SK-N-SH (cell line): ENCODE data around the gene GVQW3. TPM values are rescaled to one million over a fixed set of nuclear protein-coding genes. Genes with fewer than 3 reads are reported as not detected.

Experiments
- CTCF ChIA-PET: fragments of 300-600, 350-600 bp; formaldehyde crosslinking; extraction: SDS; loops from one replicate; lab custom pipeline; 2021; lab: Yijun Ruan, JAX
- POLR2A ChIA-PET: fragments of 350-600 bp; sonication (Branson Sonifier 250); formaldehyde crosslinking; extraction: SDS; loops from one replicate; lab custom pipeline; 2020; ENCODE audit warnings: antibody characterized with exemption, inconsistent platforms; lab: Yijun Ruan, JAX
- DNase-seq: peaks from one replicate; pipeline ENCODE4 v3.0.0; 2012
- H2AFZ ChIP-seq: fragments of 200-600 bp; sonication (generic); 2 replicates; pipeline ENCODE4 v1.8.1; 2016; ENCODE audit warnings: antibody characterized with exemption, mild to moderate bottlenecking, low read depth
- H3F3A ChIP-seq: fragments of 200-600 bp; sonication (generic); replicated peaks from 2 replicates; pipeline ENCODE3; 2016; ENCODE audit warnings: antibody characterized with exemption, mild to moderate bottlenecking; ENCODE audit not compliant: insufficient read depth
- H3K27ac ChIP-seq, 2 experiments: fragments of 200-500 bp in 1 of 2; fragments of 200-600 bp in 1 of 2; sonication (Bioruptor generic) in 1 of 2; sonication (generic), shearing (Covaris generic) in 1 of 2; 2 replicates each; pipeline versions ENCODE4 v1.5.1 to v1.6.1; 2014 to 2016; ENCODE audit warnings: low read depth in 2 of 2, inconsistent platforms in 1 of 2, low read length in 1 of 2, mild to moderate bottlenecking in 1 of 2, mixed read lengths in 1 of 2
- H3K27me3 ChIP-seq: fragments of 200-600 bp; sonication (generic), shearing (Covaris generic); 2 replicates; pipeline ENCODE4 v1.6.1; 2016; ENCODE audit warnings: mixed run types; ENCODE audit not compliant: insufficient read depth
- H3K36me3 ChIP-seq, 2 experiments: fragments of 200-500 bp in 1 of 2; fragments of 200-600 bp in 1 of 2; sonication (Bioruptor generic) in 1 of 2; sonication (generic) in 1 of 2; replicated peaks in 1 of 2; 2 replicates each; pipeline versions ENCODE3 to v1.5.1; 2014 to 2016; ENCODE audit warnings: low read length in 1 of 2, mild to moderate bottlenecking in 1 of 2; ENCODE audit not compliant: insufficient read depth in 2 of 2, control insufficient read depth in 1 of 2
- H3K4me1 ChIP-seq, 2 experiments: fragments of 200-500 bp in 1 of 2; fragments of 200-600 bp in 1 of 2; sonication (Bioruptor generic) in 1 of 2; sonication (generic), shearing (Covaris generic) in 1 of 2; 2 replicates each; pipeline versions ENCODE4 v1.5.1 to v1.6.1; 2014 to 2016; ENCODE audit warnings: low read depth in 1 of 2, low read length in 1 of 2, mixed run types in 1 of 2; ENCODE audit not compliant: insufficient read depth in 2 of 2, control insufficient read depth in 1 of 2
- H3K4me2 ChIP-seq: fragments of 200-600 bp; sonication (generic), shearing (Covaris generic); 2 replicates; pipeline ENCODE4 v1.6.1; 2017; ENCODE audit warnings: mixed run types
- H3K4me3 ChIP-seq, 2 experiments: fragments of 200-500 bp in 1 of 2; fragments of 200-600 bp in 1 of 2; sonication (Bioruptor generic) in 1 of 2; sonication (generic), shearing (Covaris generic) in 1 of 2; 2 replicates each; pipeline versions ENCODE4 v1.5.1 to v1.8.1; 2014 to 2016; ENCODE audit warnings: low read depth in 2 of 2, inconsistent platforms in 1 of 2, low read length in 1 of 2, mild to moderate bottlenecking in 1 of 2, mixed read lengths in 1 of 2, moderate library complexity in 1 of 2
- H3K79me2 ChIP-seq: fragments of 200-600 bp; sonication (generic); 2 replicates; pipeline ENCODE4 v1.8.1; 2017; ENCODE audit warnings: mild to moderate bottlenecking; ENCODE audit not compliant: insufficient read depth
- H3K9ac ChIP-seq: fragments of 200-600 bp; sonication (generic); 2 replicates; pipeline ENCODE4 v1.6.1; 2017; ENCODE audit warnings: mixed run types
- H3K9me2 ChIP-seq: fragments of 200-600 bp; sonication (generic); 2 replicates; pipeline ENCODE4 v1.6.1; 2017; ENCODE audit warnings: mixed run types
- H3K9me3 ChIP-seq: fragments of 200-600 bp; sonication (generic); 2 replicates; pipeline ENCODE4 v1.6.1; 2017; ENCODE audit warnings: mixed run types, mild to moderate bottlenecking, moderate library complexity
- H4K20me1 ChIP-seq: fragments of 200-600 bp; sonication (generic); 2 replicates; pipeline ENCODE4 v1.6.1; 2017; ENCODE audit warnings: mild to moderate bottlenecking, mixed run types; ENCODE audit not compliant: insufficient read depth
- EZH2phosphoT487 ChIP-seq: fragments of 200-600 bp; sonication (generic); IDR thresholded peaks from 2 replicates; pipeline ENCODE4 v1.6.1; 2017; ENCODE audit warnings: low read depth, mixed run types, mild to moderate bottlenecking, antibody characterized with exemption, moderate library complexity, borderline replicate concordance
- FOXJ3 ChIP-seq: sonication (generic); formaldehyde crosslinking; IDR thresholded peaks from 2 replicates; pipeline ENCODE4 v1.5.1; 2020; ENCODE audit warnings: mild to moderate bottlenecking, missing genetic modification reagents
- FOXM1 ChIP-seq: IDR thresholded peaks from 2 replicates; pipeline ENCODE4 v1.4.0; 2012; ENCODE audit warnings: low read depth, mild to moderate bottlenecking
- GABPA ChIP-seq: IDR thresholded peaks from 2 replicates; pipeline ENCODE4 v1.4.0; 2012; ENCODE audit warnings: low read depth, mild to moderate bottlenecking
- MEF2A ChIP-seq: IDR thresholded peaks from 2 replicates; pipeline ENCODE4 v1.4.0; 2012; ENCODE audit warnings: low read depth, borderline replicate concordance
- MXI1 ChIP-seq: IDR thresholded peaks from 2 replicates; pipeline ENCODE4 v1.6.1; 2012; ENCODE audit warnings: mild to moderate bottlenecking, low read depth, low read length, improper control_type of control experiment
- NRF1 ChIP-seq: IDR thresholded peaks from 2 replicates; pipeline ENCODE4 v1.6.1; 2012; ENCODE audit warnings: low read depth, mild to moderate bottlenecking, low read length
- RFX5 ChIP-seq: IDR thresholded peaks from 2 replicates; pipeline ENCODE4 v1.6.1; 2012; ENCODE audit warnings: mild to moderate bottlenecking, improper control_type of control experiment, low read length
- RXRA ChIP-seq: IDR thresholded peaks from 2 replicates; pipeline ENCODE4 v1.4.0; 2012; ENCODE audit warnings: low read depth, mild to moderate bottlenecking, borderline replicate concordance
- SMC3 ChIP-seq: IDR thresholded peaks from 2 replicates; pipeline ENCODE4 v1.6.1; 2012; ENCODE audit warnings: low read depth, low read length, improper control_type of control experiment
- TAF1 ChIP-seq: IDR thresholded peaks from 2 replicates; pipeline ENCODE4 v1.6.1; 2012; ENCODE audit warnings: low read depth, mild to moderate bottlenecking, low read length, moderate library complexity, borderline replicate concordance
- YY1 ChIP-seq: IDR thresholded peaks from 2 replicates; pipeline ENCODE4 v1.4.0; 2012; ENCODE audit warnings: low read depth, mild to moderate bottlenecking
- WGBS: methylation state at CpG from one replicate; pipeline ENCODE4 v1.1.6; 2017; ENCODE audit warnings: low lambda C conversion rate; 5-methylcytosine and 5-hydroxymethylcytosine counted together
- polyA plus RNA-seq, 3 experiments: library from polyadenylated mRNA; depleted of rRNA; stranded (reverse); fragments of >200 nt; gene quantifications; 2 replicates each; pipeline ENCODE4 v1.2.3, GENCODE V29; 2012
- TF ChIP-seq, protein P1 (sequence below): fragments of 150-350 bp; IDR thresholded peaks from 2 replicates; pipeline ENCODE4 v1.6.1; 2016; ENCODE audit warnings: mild to moderate bottlenecking, low read depth, low read length
- TF ChIP-seq, protein P2 (sequence below): IDR thresholded peaks from 2 replicates; pipeline ENCODE4 v1.6.1; 2012; ENCODE audit warnings: mild to moderate bottlenecking, low read depth, low read length, moderate library complexity
- TF ChIP-seq, protein P3 (sequence below): fragments of 200-600 bp; sonication (generic); IDR thresholded peaks from 2 replicates; pipeline ENCODE4 v1.6.1; 2017; ENCODE audit warnings: antibody characterized with exemption, mild to moderate bottlenecking, moderate library complexity
- TF ChIP-seq, protein P4 (sequence below): IDR thresholded peaks from 2 replicates; pipeline ENCODE4 v1.4.0; 2012; ENCODE audit warnings: low read depth
- TF ChIP-seq, protein P5 (sequence below): IDR thresholded peaks from 2 replicates; pipeline ENCODE4 v1.4.0; 2012; ENCODE audit warnings: low read depth, borderline replicate concordance

The GVQW3 gene
- polyA plus RNA-seq, 1 of the 3 experiments (the other 2 are of a cell fraction), result 2.3 TPM

DNA sequence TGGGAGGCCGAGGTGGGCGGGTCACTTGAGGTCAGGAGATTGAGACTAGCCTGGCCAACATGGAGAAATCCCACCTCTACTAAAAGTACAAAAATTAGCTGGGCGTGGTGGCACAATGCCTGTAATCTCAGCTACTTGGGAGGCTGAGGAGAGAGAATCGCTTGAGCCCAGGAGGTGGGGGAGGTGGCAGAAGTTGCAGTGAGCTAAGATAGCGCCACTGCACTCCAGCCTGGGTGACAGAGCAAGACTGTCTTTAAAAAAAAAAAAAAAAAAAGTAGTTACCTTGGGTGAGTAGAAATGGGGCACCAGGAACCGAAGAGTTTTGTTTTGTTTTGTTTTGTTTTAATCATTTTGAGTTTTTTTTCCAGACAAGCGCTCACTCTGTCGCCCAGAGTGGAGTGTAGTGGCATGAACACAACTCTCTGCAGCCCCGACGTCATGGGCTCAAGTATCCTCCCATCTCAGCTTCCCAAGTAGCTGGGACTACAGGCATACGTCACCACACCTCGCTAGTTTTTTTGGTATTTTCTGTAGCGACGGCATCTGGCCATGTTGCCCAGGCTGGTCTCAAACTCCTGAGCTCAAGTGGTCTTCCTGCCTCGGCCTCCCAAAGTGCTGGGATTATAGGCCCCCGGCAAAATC, 16.0 kb upstream of the GVQW3 start:
- peaks cover 75% of the 10 kb centered on the region for H3K79me2 ChIP-seq
- TF ChIP-seq FOXJ3 (CRISPR knock-in tag) (no peak), FOXM1 (no peak), RXRA (no peak)
- H3K9ac ChIP-seq, result no peak overlapping the region
- no peak overlapping the region for H3K27ac ChIP-seq
- H2AFZ ChIP-seq, result no peak overlapping the region
- WGBS, result 94% methylated on average over 16 of the region's 16 CpGs
- H3K27me3 ChIP-seq, result no peaks in the 10 kb centered on the region
- no peak overlapping the region for H3K4me2 ChIP-seq
- no peak overlapping the region for H3K4me3 ChIP-seq
- no peaks in the 10 kb centered on the region for H3K9me3 ChIP-seq
- POLR2A ChIA-PET, result no interaction called here
- peaks cover 25% of the 10 kb centered on the region for H4K20me1 ChIP-seq
- no peak for DNase-seq
- peaks cover 0 to 4% of the 10 kb centered on the region in 2 experiments; a peak in 3 of 4 replicates for H3K4me1 ChIP-seq
- peaks cover 7 to 23% of the 10 kb centered on the region in 2 experiments for H3K36me3 ChIP-seq
- CTCF ChIA-PET, result interaction anchor here (1.1 kb wide), 1 partner anchor 16 kb away, joined by 3 read pairs; no protein-coding TSS in a partner anchor
- H3F3A ChIP-seq, result no peaks in the 10 kb centered on the region
- H3K9me2 ChIP-seq, result no peaks in the 10 kb centered on the region

DNA sequence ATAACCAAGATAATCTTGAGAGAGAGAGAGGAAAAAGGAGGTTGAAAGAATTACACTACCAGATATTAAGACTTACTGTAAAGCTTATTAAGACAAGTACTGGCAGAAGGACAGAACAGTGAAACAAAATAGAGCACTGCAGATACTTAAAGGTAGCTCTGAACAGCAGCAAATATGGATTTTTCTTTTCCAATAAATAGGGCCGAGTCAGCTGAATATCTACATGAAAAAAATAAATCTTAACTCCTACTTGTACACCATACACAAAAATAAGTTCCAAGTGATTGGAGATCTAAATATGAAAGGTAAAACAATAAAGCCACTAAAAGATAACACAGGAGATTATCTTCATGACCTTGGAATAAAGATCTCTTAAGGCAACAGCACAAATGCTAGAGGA, 12.6 kb upstream of the GVQW3 start:
- H4K20me1 ChIP-seq, result peaks cover 46% of the 10 kb centered on the region
- POLR2A ChIA-PET, result no interaction called here

More for the DNA sequence above, 12.6 kb upstream of the GVQW3 start:
- no peak for DNase-seq
- Histone ChIP-seq H3K4me1 (peaks cover 0 to 12% of the 10 kb centered on the region in 2 experiments; a peak in 3 of 4 replicates), H2AFZ (no peak overlapping the region), H3K27me3 (no peaks in the 10 kb centered on the region), H3K9ac (no peak overlapping the region), H3K36me3 (peaks cover 0 to 11% of the 10 kb centered on the region in 2 experiments), H3K4me2 (no peak overlapping the region), H3K9me2 (no peaks in the 10 kb centered on the region), H3K4me3 (no peak overlapping the region), H3F3A (peaks cover 10% of the 10 kb centered on the region), H3K79me2 (peaks cover 94% of the 10 kb centered on the region), H3K27ac (no peak overlapping the region), H3K9me3 (no peaks in the 10 kb centered on the region)
- 85% methylated on average over 1 of the region's 1 CpG for WGBS
- CTCF ChIA-PET, result interaction anchor here (1.4 kb wide), 1 partner anchor 21 kb away, joined by 3 read pairs; no protein-coding TSS in a partner anchor
- TF ChIP-seq, protein P1, sequence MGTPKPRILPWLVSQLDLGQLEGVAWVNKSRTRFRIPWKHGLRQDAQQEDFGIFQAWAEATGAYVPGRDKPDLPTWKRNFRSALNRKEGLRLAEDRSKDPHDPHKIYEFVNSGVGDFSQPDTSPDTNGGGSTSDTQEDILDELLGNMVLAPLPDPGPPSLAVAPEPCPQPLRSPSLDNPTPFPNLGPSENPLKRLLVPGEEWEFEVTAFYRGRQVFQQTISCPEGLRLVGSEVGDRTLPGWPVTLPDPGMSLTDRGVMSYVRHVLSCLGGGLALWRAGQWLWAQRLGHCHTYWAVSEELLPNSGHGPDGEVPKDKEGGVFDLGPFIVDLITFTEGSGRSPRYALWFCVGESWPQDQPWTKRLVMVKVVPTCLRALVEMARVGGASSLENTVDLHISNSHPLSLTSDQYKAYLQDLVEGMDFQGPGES, result no peak
- TF ChIP-seq, protein P2, sequence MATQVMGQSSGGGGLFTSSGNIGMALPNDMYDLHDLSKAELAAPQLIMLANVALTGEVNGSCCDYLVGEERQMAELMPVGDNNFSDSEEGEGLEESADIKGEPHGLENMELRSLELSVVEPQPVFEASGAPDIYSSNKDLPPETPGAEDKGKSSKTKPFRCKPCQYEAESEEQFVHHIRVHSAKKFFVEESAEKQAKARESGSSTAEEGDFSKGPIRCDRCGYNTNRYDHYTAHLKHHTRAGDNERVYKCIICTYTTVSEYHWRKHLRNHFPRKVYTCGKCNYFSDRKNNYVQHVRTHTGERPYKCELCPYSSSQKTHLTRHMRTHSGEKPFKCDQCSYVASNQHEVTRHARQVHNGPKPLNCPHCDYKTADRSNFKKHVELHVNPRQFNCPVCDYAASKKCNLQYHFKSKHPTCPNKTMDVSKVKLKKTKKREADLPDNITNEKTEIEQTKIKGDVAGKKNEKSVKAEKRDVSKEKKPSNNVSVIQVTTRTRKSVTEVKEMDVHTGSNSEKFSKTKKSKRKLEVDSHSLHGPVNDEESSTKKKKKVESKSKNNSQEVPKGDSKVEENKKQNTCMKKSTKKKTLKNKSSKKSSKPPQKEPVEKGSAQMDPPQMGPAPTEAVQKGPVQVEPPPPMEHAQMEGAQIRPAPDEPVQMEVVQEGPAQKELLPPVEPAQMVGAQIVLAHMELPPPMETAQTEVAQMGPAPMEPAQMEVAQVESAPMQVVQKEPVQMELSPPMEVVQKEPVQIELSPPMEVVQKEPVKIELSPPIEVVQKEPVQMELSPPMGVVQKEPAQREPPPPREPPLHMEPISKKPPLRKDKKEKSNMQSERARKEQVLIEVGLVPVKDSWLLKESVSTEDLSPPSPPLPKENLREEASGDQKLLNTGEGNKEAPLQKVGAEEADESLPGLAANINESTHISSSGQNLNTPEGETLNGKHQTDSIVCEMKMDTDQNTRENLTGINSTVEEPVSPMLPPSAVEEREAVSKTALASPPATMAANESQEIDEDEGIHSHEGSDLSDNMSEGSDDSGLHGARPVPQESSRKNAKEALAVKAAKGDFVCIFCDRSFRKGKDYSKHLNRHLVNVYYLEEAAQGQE, result no peak
- no peak for TF ChIP-seq RFX5
- TF ChIP-seq, protein P3, sequence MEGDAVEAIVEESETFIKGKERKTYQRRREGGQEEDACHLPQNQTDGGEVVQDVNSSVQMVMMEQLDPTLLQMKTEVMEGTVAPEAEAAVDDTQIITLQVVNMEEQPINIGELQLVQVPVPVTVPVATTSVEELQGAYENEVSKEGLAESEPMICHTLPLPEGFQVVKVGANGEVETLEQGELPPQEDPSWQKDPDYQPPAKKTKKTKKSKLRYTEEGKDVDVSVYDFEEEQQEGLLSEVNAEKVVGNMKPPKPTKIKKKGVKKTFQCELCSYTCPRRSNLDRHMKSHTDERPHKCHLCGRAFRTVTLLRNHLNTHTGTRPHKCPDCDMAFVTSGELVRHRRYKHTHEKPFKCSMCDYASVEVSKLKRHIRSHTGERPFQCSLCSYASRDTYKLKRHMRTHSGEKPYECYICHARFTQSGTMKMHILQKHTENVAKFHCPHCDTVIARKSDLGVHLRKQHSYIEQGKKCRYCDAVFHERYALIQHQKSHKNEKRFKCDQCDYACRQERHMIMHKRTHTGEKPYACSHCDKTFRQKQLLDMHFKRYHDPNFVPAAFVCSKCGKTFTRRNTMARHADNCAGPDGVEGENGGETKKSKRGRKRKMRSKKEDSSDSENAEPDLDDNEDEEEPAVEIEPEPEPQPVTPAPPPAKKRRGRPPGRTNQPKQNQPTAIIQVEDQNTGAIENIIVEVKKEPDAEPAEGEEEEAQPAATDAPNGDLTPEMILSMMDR, result no peak
- TF ChIP-seq NRF1, result no peak
- TF ChIP-seq GABPA, result no peak
- TF ChIP-seq YY1, result no peak
- TF ChIP-seq TAF1, result no peak
- TF ChIP-seq SMC3, result no peak
- TF ChIP-seq EZH2phosphoT487, result no peak
- no peak for TF ChIP-seq MEF2A
- TF ChIP-seq MXI1, result no peak
- TF ChIP-seq, protein P4, sequence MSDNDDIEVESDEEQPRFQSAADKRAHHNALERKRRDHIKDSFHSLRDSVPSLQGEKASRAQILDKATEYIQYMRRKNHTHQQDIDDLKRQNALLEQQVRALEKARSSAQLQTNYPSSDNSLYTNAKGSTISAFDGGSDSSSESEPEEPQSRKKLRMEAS, result no peak
- no peak for TF ChIP-seq RXRA
- TF ChIP-seq, protein P5, sequence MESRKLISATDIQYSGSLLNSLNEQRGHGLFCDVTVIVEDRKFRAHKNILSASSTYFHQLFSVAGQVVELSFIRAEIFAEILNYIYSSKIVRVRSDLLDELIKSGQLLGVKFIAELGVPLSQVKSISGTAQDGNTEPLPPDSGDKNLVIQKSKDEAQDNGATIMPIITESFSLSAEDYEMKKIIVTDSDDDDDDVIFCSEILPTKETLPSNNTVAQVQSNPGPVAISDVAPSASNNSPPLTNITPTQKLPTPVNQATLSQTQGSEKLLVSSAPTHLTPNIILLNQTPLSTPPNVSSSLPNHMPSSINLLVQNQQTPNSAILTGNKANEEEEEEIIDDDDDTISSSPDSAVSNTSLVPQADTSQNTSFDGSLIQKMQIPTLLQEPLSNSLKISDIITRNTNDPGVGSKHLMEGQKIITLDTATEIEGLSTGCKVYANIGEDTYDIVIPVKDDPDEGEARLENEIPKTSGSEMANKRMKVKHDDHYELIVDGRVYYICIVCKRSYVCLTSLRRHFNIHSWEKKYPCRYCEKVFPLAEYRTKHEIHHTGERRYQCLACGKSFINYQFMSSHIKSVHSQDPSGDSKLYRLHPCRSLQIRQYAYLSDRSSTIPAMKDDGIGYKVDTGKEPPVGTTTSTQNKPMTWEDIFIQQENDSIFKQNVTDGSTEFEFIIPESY, result no peak
- TF ChIP-seq FOXM1, result no peak
